ENCODE data around the gene HMCN1. TPM values are rescaled to one million over a fixed set of nuclear protein-coding genes. Genes with fewer than 3 reads are reported as not detected.

Gene HMCN1
- total and polyA plus RNA-seq, 2 donors: 0.50 to 0.85 TPM

DNA sequence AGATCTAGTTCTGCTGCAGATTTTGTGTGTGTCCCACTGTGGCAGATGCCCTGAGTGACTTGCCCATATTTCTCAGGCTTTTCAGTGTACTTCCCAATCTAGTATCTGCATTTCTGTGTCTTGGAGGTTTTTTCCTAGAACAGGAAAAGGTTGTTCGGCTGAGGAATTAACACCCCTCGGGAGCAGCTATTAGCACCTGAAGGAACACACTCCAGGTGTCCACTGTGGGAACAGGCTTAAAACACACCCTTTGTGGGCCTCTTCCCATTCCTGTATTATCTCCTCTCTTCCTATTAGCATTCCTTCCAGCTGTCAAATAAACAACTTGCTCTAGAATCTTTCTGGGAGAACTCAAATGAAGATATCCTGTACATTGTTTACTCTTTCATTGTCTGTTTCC is 178.3 kb downstream of the HMCN1 start:
- Histone ChIP-seq H3K9me3 (ENCODE audit: control insufficient read depth in 2 of 2, insufficient read depth in 1 of 2, low read length in 1 of 2) (no peaks in the 10 kb centered on the region), H3K36me3 (ENCODE audit: control insufficient read depth in 2 of 2, insufficient read depth in 2 of 2, low read length in 1 of 2) (no peaks in the 10 kb centered on the region), H3K27me3 (ENCODE audit: control insufficient read depth in 2 of 2, insufficient read depth in 1 of 2, low read length in 1 of 2) (no peaks in the 10 kb centered on the region), H3K4me3 (ENCODE audit: low read length in 2 of 2) (no peak overlapping the region), H3K4me1 (ENCODE audit: control insufficient read depth in 2 of 2, insufficient read depth in 2 of 2, low read length in 2 of 2) (no peaks in the 10 kb centered on the region), H3K27ac (ENCODE audit: low read depth in 1 of 2, low read length in 1 of 2) (no peak overlapping the region)
- DNase-seq (ENCODE audit: low read depth in 6 of 9, low spot score in 9 of 9): no peak
- 59% methylated on average over 2 of the region's 2 CpGs for WGBS

DNA sequence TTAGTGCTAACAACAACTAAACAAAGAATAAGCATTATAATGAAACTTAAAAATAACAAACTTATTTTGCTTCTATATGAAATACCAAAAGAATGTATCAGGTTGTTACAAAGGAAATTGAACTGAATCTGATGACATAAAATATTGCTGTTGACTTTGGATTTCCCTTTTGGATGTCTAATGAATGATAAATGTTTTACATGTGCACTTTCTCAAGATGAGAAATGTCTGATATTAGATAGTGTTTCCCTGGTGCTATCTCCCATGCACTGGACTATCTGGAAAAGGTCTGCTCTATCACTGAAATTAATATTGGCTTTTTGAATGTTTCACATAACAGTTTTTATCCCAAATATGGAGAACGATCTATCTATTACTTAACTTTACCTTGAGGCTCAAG is 179.9 kb downstream of the HMCN1 start:
- no peaks in the 10 kb centered on the region for H3K4me1 ChIP-seq (ENCODE audit: control insufficient read depth in 2 of 2, insufficient read depth in 2 of 2, low read length in 2 of 2)
- no peak overlapping the region for H3K27ac ChIP-seq (ENCODE audit: low read depth in 1 of 2, low read length in 1 of 2)
- H3K36me3 ChIP-seq (ENCODE audit: control insufficient read depth in 2 of 2, insufficient read depth in 2 of 2, low read length in 1 of 2): no peaks in the 10 kb centered on the region
- no peak overlapping the region for H3K4me3 ChIP-seq (ENCODE audit: low read length in 2 of 2)
- no peaks in the 10 kb centered on the region for H3K27me3 ChIP-seq (ENCODE audit: control insufficient read depth in 2 of 2, insufficient read depth in 1 of 2, low read length in 1 of 2)
- H3K9me3 ChIP-seq (ENCODE audit: control insufficient read depth in 2 of 2, insufficient read depth in 1 of 2, low read length in 1 of 2): no peaks in the 10 kb centered on the region
- WGBS: 97% methylated on average over 1 of the region's 1 CpG
- no peak for DNase-seq (ENCODE audit: low read depth in 6 of 9, low spot score in 9 of 9)

DNA sequence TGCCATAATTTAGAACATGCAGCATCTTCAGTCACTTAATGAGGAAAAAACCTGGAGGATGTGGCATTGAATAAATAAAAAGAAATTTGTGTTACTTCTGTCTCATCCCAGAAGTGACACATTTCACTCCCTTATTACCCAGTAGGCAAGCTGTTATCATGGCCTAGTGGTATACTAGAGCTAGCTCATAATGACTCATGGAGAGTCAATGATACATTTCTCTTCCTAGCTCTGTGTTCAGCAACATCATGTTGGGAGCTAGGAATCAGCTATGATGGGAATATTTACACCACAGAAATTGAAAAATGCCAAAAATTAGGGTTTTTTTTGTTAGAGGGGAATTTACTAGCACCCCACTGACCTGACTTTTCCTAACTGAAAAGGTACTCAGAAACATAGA is 182.7 kb downstream of the HMCN1 start:
- Histone ChIP-seq H3K4me3 (ENCODE audit: low read length in 2 of 2) (no peak overlapping the region), H3K27me3 (ENCODE audit: control insufficient read depth in 2 of 2, insufficient read depth in 1 of 2, low read length in 1 of 2) (no peaks in the 10 kb centered on the region), H3K36me3 (ENCODE audit: control insufficient read depth in 2 of 2, insufficient read depth in 2 of 2, low read length in 1 of 2) (no peaks in the 10 kb centered on the region), H3K4me1 (ENCODE audit: control insufficient read depth in 2 of 2, insufficient read depth in 2 of 2, low read length in 2 of 2) (no peaks in the 10 kb centered on the region), H3K27ac (ENCODE audit: low read depth in 1 of 2, low read length in 1 of 2) (no peak overlapping the region), H3K9me3 (ENCODE audit: control insufficient read depth in 2 of 2, insufficient read depth in 1 of 2, low read length in 1 of 2) (no peaks in the 10 kb centered on the region)
- no peak for DNase-seq (ENCODE audit: low read depth in 6 of 9, low spot score in 9 of 9)

DNA sequence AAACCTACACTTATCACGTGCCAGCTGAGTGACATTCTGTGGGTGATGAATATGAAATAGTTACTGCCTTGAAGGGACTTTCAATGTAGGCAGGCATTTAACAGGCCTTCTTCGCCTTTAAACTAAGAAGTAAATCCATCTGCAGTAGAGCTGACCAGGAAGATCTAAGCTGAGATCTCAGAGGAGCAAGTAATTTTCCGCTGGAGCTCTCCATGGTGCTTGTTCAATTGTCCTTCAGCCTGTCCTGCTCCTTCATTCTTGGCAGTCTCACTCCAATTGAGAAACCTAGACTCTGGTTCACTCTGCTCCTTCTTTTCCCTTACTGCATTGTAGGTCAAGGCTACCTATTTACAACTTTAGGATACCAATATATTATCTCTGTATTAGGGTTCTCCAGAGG is 183.5 kb downstream of the HMCN1 start:
- Histone ChIP-seq H3K4me3 (ENCODE audit: low read length in 2 of 2) (no peak overlapping the region), H3K9me3 (ENCODE audit: control insufficient read depth in 2 of 2, insufficient read depth in 1 of 2, low read length in 1 of 2) (no peaks in the 10 kb centered on the region), H3K4me1 (ENCODE audit: control insufficient read depth in 2 of 2, insufficient read depth in 2 of 2, low read length in 2 of 2) (no peaks in the 10 kb centered on the region), H3K27ac (ENCODE audit: low read depth in 1 of 2, low read length in 1 of 2) (no peak overlapping the region), H3K36me3 (ENCODE audit: control insufficient read depth in 2 of 2, insufficient read depth in 2 of 2, low read length in 1 of 2) (no peaks in the 10 kb centered on the region), H3K27me3 (ENCODE audit: control insufficient read depth in 2 of 2, insufficient read depth in 1 of 2, low read length in 1 of 2) (no peaks in the 10 kb centered on the region)
- DNase-seq (ENCODE audit: low read depth in 6 of 9, low spot score in 9 of 9): no peak
- WGBS: 92% methylated on average over 3 of the region's 3 CpGs

DNA sequence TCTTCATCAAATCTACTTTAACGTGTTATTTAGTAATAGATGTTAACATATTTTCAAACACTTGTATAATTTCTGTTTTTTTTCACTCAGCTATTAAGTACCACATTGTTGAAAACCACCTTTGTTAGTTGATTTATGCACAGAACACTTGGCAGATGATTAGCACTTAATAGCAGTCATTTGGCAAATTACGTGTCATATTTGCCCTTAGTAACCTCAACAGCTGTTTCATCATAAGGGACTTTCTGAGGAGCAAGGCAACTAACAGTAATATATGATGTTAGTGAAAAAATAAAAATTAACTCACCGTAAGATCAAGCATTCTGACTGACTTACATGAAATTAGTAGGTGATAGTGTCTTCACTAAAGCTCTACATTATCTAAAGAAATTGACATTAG is 186.4 kb downstream of the HMCN1 start:
- Histone ChIP-seq H3K4me1 (ENCODE audit: control insufficient read depth in 2 of 2, insufficient read depth in 2 of 2, low read length in 2 of 2) (no peaks in the 10 kb centered on the region), H3K27ac (ENCODE audit: low read depth in 1 of 2, low read length in 1 of 2) (no peak overlapping the region), H3K27me3 (ENCODE audit: control insufficient read depth in 2 of 2, insufficient read depth in 1 of 2, low read length in 1 of 2) (no peaks in the 10 kb centered on the region), H3K9me3 (ENCODE audit: control insufficient read depth in 2 of 2, insufficient read depth in 1 of 2, low read length in 1 of 2) (no peaks in the 10 kb centered on the region), H3K36me3 (ENCODE audit: control insufficient read depth in 2 of 2, insufficient read depth in 2 of 2, low read length in 1 of 2) (no peaks in the 10 kb centered on the region), H3K4me3 (ENCODE audit: low read length in 2 of 2) (no peak overlapping the region)
- DNase-seq (ENCODE audit: low read depth in 6 of 9, low spot score in 9 of 9): no peak
- WGBS: 92% methylated on average over 3 of the region's 3 CpGs

DNA sequence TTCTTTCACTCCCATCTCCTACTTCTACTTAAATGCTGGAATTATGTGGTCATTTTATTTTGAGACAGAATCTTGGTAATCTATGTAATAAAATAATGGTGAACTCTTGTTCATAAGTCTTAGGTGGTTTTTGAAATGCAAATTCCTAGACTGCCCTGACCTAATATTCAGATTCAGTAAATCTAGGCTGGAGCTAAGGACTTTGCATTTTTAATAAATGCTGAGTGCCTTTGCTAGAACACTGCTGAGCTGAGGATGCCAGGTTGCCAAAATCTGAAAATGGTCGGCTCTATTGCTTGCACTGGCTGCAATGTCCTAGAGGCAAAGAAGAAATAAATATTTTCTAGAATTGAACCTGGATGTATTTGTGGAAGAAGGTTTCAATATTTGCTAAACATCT is 187.4 kb downstream of the HMCN1 start:
- Histone ChIP-seq H3K27me3 (ENCODE audit: control insufficient read depth in 2 of 2, insufficient read depth in 1 of 2, low read length in 1 of 2) (no peaks in the 10 kb centered on the region), H3K4me1 (ENCODE audit: control insufficient read depth in 2 of 2, insufficient read depth in 2 of 2, low read length in 2 of 2) (no peaks in the 10 kb centered on the region), H3K4me3 (ENCODE audit: low read length in 2 of 2) (no peak overlapping the region), H3K27ac (ENCODE audit: low read depth in 1 of 2, low read length in 1 of 2) (no peak overlapping the region), H3K36me3 (ENCODE audit: control insufficient read depth in 2 of 2, insufficient read depth in 2 of 2, low read length in 1 of 2) (no peaks in the 10 kb centered on the region), H3K9me3 (ENCODE audit: control insufficient read depth in 2 of 2, insufficient read depth in 1 of 2, low read length in 1 of 2) (no peaks in the 10 kb centered on the region)
- WGBS: 95% methylated on average over 1 of the region's 1 CpG
- no peak for DNase-seq (ENCODE audit: low read depth in 6 of 9, low spot score in 9 of 9)

DNA sequence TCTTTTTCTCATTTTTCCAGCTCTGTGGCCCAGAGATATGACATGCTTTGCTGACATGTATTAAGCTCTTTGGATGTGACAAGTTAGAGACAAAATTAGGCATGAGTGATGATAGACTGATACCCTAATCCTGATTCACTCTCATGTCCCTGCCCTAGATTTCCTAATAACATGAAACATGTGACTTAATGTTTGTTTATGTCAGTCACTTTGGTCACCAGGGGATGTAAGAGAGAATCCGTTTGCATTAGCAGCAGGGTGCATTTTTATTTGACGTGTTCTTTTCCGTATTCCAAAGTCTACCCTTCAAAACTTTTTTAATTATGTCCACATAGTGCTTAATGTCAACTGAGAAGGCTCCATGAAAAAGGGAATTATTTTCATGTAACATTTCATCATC is 192.4 kb downstream of the HMCN1 start:
- Histone ChIP-seq H3K4me1 (ENCODE audit: control insufficient read depth in 2 of 2, insufficient read depth in 2 of 2, low read length in 2 of 2) (no peaks in the 10 kb centered on the region), H3K9me3 (ENCODE audit: control insufficient read depth in 2 of 2, insufficient read depth in 1 of 2, low read length in 1 of 2) (no peaks in the 10 kb centered on the region), H3K27ac (ENCODE audit: low read depth in 1 of 2, low read length in 1 of 2) (no peak overlapping the region), H3K27me3 (ENCODE audit: control insufficient read depth in 2 of 2, insufficient read depth in 1 of 2, low read length in 1 of 2) (no peaks in the 10 kb centered on the region), H3K4me3 (ENCODE audit: low read length in 2 of 2) (no peak overlapping the region), H3K36me3 (ENCODE audit: control insufficient read depth in 2 of 2, insufficient read depth in 2 of 2, low read length in 1 of 2) (no peaks in the 10 kb centered on the region)
- WGBS: 87% methylated on average over 3 of the region's 3 CpGs
- DNase-seq (ENCODE audit: low read depth in 6 of 9, low spot score in 9 of 9): no peak

DNA sequence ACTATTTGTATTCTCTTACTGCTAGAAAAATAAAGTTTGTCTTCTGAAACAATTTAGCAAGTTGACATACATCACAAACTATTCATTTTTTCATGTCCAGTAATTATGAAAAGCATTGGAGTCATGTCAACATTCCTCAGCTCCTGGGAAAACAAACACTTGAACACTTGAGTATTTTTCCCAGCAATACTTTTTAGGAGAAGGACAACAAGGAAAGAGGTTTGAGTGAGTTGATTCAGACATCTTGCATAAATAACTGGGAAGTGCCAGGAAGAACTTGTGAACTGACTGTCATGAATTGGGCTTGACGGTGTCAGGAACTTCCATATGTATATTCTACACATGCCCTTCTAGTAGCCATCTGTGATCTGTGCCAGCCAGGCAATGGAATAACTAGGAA is 195.6 kb downstream of the HMCN1 start:
- no peak overlapping the region for H3K27ac ChIP-seq (ENCODE audit: low read depth in 1 of 2, low read length in 1 of 2)
- H3K27me3 ChIP-seq (ENCODE audit: control insufficient read depth in 2 of 2, insufficient read depth in 1 of 2, low read length in 1 of 2): no peaks in the 10 kb centered on the region
- DNase-seq (ENCODE audit: low read depth in 6 of 9, low spot score in 9 of 9): no peak
- no peak overlapping the region for H3K4me3 ChIP-seq (ENCODE audit: low read length in 2 of 2)
- no peaks in the 10 kb centered on the region for H3K36me3 ChIP-seq (ENCODE audit: control insufficient read depth in 2 of 2, insufficient read depth in 2 of 2, low read length in 1 of 2)
- H3K4me1 ChIP-seq (ENCODE audit: control insufficient read depth in 2 of 2, insufficient read depth in 2 of 2, low read length in 2 of 2): no peaks in the 10 kb centered on the region
- WGBS: 91% methylated on average over 1 of the region's 1 CpG
- H3K9me3 ChIP-seq (ENCODE audit: control insufficient read depth in 2 of 2, insufficient read depth in 1 of 2, low read length in 1 of 2): no peaks in the 10 kb centered on the region

DNA sequence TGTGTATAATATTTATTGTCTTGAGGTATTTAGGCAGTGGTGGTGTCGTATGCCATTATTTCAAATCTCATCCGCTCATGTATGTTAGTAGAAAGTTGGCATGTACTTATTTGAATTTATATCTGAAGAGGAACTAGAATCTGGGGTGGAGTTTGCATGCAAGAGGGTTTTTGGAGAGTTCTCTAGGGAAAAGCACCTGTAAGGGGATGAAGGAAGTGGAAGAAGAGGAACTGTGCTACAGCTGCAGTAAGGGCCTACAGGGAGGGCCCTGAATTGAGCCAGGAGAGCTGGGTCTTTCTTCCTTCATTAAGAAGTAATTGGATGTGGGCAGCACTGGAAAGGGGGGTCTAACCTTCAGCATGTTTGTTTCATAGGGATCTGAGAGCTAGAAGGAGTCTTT is 197.2 kb downstream of the HMCN1 start:
- H3K9me3 ChIP-seq (ENCODE audit: control insufficient read depth in 2 of 2, insufficient read depth in 1 of 2, low read length in 1 of 2): no peaks in the 10 kb centered on the region
- H3K4me3 ChIP-seq (ENCODE audit: low read length in 2 of 2): no peak overlapping the region
- no peaks in the 10 kb centered on the region for H3K4me1 ChIP-seq (ENCODE audit: control insufficient read depth in 2 of 2, insufficient read depth in 2 of 2, low read length in 2 of 2)
- no peaks in the 10 kb centered on the region for H3K36me3 ChIP-seq (ENCODE audit: control insufficient read depth in 2 of 2, insufficient read depth in 2 of 2, low read length in 1 of 2)
- H3K27ac ChIP-seq (ENCODE audit: low read depth in 1 of 2, low read length in 1 of 2): no peak overlapping the region
- no peaks in the 10 kb centered on the region for H3K27me3 ChIP-seq (ENCODE audit: control insufficient read depth in 2 of 2, insufficient read depth in 1 of 2, low read length in 1 of 2)
- DNase-seq (ENCODE audit: low read depth in 6 of 9, low spot score in 9 of 9): no peak
- 98% methylated on average over 2 of the region's 2 CpGs for WGBS

DNA sequence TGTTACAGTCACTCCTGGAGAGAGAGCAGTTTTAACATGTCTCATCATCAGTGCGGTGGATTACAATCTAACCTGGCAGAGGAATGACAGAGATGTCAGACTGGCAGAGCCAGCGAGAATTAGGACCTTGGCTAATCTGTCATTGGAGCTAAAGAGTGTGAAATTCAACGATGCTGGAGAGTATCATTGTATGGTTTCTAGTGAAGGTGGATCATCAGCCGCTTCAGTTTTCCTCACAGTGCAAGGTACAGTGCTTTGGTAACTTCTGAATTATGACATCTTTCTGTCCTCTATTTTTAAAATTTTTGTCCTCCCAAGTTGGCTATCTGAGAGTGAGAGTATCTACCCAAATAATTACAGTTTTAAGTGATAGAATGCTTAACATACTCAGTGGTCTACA is 199.4 kb downstream of the HMCN1 start:
- no peaks in the 10 kb centered on the region for H3K9me3 ChIP-seq (ENCODE audit: control insufficient read depth in 2 of 2, insufficient read depth in 1 of 2, low read length in 1 of 2)
- no peak overlapping the region for H3K27ac ChIP-seq (ENCODE audit: low read depth in 1 of 2, low read length in 1 of 2)
- H3K27me3 ChIP-seq (ENCODE audit: control insufficient read depth in 2 of 2, insufficient read depth in 1 of 2, low read length in 1 of 2): no peaks in the 10 kb centered on the region
- no peak overlapping the region for H3K4me3 ChIP-seq (ENCODE audit: low read length in 2 of 2)
- no peaks in the 10 kb centered on the region for H3K4me1 ChIP-seq (ENCODE audit: control insufficient read depth in 2 of 2, insufficient read depth in 2 of 2, low read length in 2 of 2)
- WGBS: 94% methylated on average over 4 of the region's 4 CpGs
- DNase-seq (ENCODE audit: low read depth in 6 of 9, low spot score in 9 of 9): no peak
- no peaks in the 10 kb centered on the region for H3K36me3 ChIP-seq (ENCODE audit: control insufficient read depth in 2 of 2, insufficient read depth in 2 of 2, low read length in 1 of 2)
